Tibial nerve (tissue), 4 donors: ENCODE results near the gene ZNF519.

Source experiments
- CTCF ChIP-seq, 5 experiments: fragments of 200-600 bp in 3 of 5; fragments of 450-650 bp in 2 of 5; sonication (generic) in 3 of 5; IDR thresholded peaks; one replicate each; pipeline ENCODE4 v1.5.1; 2016 to 2019; ENCODE audit warnings: antibody characterized with exemption in 5 of 5, mild to moderate bottlenecking in 3 of 5, moderate library complexity in 2 of 5
- EP300 ChIP-seq, 2 donors: sonication (generic); formaldehyde crosslinking; IDR thresholded peaks; one replicate each; pipeline ENCODE4 v1.6.1; 2017; ENCODE audit warnings: antibody characterized with exemption in 2 of 2, mild to moderate bottlenecking in 1 of 2
- POLR2A ChIP-seq, 2 donors: fragments of 450-650 bp; IDR thresholded peaks; one replicate each; pipeline ENCODE4 v1.6.1; 2017; ENCODE audit warnings: antibody characterized with exemption in 2 of 2, mild to moderate bottlenecking in 2 of 2, moderate library complexity in 2 of 2

- TF ChIP-seq CTCF (IDR thresholded peaks at IDR 0.05), result no peak
- TF ChIP-seq POLR2A (IDR thresholded peaks at IDR 0.05), result no peak
- TF ChIP-seq EP300 (IDR thresholded peaks at IDR 0.05), result no peak
Measured at GRCh38 chr18:14075196-14075595, 57.0 kb downstream of the ZNF519 start.
